ENCODE data around the gene FAM151B.

DNA sequence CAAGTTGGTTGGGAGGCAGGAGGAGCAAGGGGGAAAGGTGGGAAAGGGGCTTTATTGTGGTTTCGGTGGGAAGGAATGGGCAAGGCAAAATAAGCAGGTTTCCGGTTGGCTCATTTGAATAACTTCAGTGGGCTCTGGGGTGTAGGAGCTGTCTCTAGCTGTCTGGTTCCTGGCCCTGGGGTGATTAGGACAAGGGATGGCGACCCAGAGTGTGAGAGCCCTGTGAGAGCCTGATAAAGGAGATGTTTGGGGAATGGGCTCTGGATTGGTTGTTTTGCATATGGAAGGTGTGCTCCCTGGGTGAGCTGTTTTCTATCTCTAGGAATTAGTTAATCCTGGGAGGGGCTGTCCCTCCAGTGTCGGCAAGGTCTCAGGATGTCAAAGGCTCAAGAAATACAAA, 66.7 kb downstream of the FAM151B start:
- TF ChIP-seq, protein P1, sequence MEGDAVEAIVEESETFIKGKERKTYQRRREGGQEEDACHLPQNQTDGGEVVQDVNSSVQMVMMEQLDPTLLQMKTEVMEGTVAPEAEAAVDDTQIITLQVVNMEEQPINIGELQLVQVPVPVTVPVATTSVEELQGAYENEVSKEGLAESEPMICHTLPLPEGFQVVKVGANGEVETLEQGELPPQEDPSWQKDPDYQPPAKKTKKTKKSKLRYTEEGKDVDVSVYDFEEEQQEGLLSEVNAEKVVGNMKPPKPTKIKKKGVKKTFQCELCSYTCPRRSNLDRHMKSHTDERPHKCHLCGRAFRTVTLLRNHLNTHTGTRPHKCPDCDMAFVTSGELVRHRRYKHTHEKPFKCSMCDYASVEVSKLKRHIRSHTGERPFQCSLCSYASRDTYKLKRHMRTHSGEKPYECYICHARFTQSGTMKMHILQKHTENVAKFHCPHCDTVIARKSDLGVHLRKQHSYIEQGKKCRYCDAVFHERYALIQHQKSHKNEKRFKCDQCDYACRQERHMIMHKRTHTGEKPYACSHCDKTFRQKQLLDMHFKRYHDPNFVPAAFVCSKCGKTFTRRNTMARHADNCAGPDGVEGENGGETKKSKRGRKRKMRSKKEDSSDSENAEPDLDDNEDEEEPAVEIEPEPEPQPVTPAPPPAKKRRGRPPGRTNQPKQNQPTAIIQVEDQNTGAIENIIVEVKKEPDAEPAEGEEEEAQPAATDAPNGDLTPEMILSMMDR (IDR thresholded peaks at IDR 0.05; ENCODE audit: low read depth, low read length), result no peak
- TF ChIP-seq POLR2A (IDR thresholded peaks at IDR 0.05; ENCODE audit: extremely low read depth, insufficient read length) (no peak), MYC (IDR thresholded peaks at IDR 0.05; ENCODE audit: low read depth, low read length) (no peak)
- TF ChIP-seq, protein P2, sequence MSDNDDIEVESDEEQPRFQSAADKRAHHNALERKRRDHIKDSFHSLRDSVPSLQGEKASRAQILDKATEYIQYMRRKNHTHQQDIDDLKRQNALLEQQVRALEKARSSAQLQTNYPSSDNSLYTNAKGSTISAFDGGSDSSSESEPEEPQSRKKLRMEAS (IDR thresholded peaks at IDR 0.05; ENCODE audit: low read depth, low read length), result no peak

All from NB4 (cell line).